Heart left ventricle (tissue), 13 donors: ENCODE results near the gene PEF1.

Experiments
- CTCF ChIP-seq, 12 donors: fragments of 200-600 bp; sonication (generic) in 4 of 12; IDR thresholded peaks; one replicate each; pipeline versions ENCODE4 v1.5.0 to v1.8.0; 2018 to 2022; ENCODE audit warnings: antibody characterized with exemption in 12 of 12, mild to moderate bottlenecking in 5 of 12
- POLR2A ChIP-seq, 2 donors: fragments of 450-650 bp; IDR thresholded peaks; one replicate each; pipeline ENCODE4 v1.6.1; 2017; ENCODE audit warnings: antibody characterized with exemption in 2 of 2, mild to moderate bottlenecking in 2 of 2, moderate library complexity in 2 of 2
- donor health status: ischemic (EF 13 %, LVEDD 7.1; RV severe dilation, severe dysfunction).
- donor health status: DM: no; HTN: yes; CAD: no.
- donor health status: DM: no; HTN: no; CAD: no.
- donor health status: ischemic (EF 25% LVEDD 6.9; RV normal size, moderate dysfunction).
- donor health status: ischemic (EF 25% LVEDD 5.7; RV mildly dilated, moderate dysfunction).
- donor health status: ischemic (EF 35%, LVEDD 5.7; RV mildly dilated, moderate dysfunction).
- donor health status: nonischemic (EF 11% LVEDD 7.7; RV severe dilation, severe dysfunction).
- donor health status: DM: yes; HTN: yes; CAD: no.
- donor health status: PGD.
- donor health status: ischemic (EF 29% LVEDD 5.4; RV normal size, mild dysfunction).
- donor health status: nonischemic (EF 23%, LVEDD 6.1; RV moderate dilation, normal function).

- TF ChIP-seq CTCF (IDR thresholded peaks at IDR 0.05) = no peak
- no peak for TF ChIP-seq POLR2A (IDR thresholded peaks at IDR 0.05)
Measured at GRCh38 chr1:31653717-31654473, 9.2 kb upstream of the PEF1 start.
